HG03097 (cell line): Measurements from ENCODE around the gene FGFBP3.

ENCODE experiments used
- ATAC-seq: cut with Tn5 transposase; IDR thresholded peaks from one replicate; pipeline ENCODE4 v1.9.1; 2021; ENCODE audit not compliant: unreplicated experiment, low FRiP score

The FGFBP3 gene, protein sequence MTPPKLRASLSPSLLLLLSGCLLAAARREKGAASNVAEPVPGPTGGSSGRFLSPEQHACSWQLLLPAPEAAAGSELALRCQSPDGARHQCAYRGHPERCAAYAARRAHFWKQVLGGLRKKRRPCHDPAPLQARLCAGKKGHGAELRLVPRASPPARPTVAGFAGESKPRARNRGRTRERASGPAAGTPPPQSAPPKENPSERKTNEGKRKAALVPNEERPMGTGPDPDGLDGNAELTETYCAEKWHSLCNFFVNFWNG

DNA sequence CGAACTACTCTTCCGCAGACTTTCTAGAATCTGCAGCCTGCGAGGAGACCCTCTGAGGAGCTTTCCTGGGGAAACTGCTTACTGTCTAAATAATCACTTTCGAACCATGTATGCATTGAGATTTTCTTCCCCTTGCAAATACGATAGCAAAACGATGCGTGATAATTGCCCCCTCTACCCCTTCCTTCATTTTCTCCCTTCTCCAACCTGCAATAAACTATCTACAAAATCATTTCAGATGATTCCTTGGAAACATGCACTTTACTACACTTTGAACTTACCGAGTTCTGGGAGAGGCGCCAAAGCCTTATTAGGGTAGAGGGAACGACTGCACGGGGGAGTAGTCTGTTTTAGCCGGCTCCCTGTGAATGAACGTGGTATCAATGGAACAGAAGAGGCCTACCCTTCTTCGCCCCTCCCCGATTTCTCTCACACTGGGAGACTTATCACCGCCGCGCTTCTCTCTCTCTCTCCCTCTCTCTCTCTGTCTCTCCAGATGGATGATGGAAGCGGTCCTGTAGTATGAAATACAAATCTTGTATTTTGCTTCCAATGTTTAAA lies at the start of gene FGFBP3:
FGFBP3 (minus strand) TSS at position 370 of the 561 bp plus-strand sequence. CDS start 517 bp downstream, outside the sequence.
- ATAC-seq, result no peak

DNA sequence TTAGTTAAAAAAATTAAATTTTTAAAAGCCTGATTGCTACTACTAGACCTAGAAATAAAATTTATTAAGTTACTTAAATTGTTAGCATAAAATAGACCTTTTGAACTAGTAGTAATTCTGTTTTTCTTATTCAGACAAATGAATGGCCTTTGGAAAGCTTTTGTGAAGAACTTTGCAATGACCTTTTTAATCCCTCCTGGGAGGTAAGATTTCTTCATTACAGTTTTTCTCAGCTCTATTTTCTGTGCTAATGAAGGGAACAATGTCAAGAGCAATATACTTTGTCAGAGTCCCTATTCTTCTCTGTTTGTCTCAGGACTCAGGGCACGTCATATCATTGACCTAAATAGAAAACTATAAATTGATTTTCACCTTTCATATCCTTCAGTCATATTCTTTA lies 47.8 kb upstream of the FGFBP3 start:
- no peak for ATAC-seq

DNA sequence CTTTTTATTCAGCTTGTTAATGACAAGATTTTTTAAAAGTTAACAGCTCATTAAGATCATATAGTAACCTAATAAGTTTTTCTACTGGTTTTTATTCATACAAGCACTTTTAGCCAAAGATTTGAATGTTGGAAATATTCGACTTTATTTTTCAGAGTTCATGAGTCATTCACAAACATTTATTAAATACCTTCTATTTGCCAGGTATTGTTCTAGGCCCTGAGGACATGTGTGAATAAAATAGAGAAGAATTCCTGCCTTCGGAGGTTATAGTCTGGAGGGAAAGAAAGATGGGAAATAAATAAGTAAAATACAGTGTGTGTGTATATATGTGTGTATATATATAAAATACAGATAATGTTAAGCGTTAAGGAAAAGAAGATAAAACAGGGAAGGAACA lies 45.8 kb upstream of the FGFBP3 start:
- ATAC-seq, result no peak

DNA sequence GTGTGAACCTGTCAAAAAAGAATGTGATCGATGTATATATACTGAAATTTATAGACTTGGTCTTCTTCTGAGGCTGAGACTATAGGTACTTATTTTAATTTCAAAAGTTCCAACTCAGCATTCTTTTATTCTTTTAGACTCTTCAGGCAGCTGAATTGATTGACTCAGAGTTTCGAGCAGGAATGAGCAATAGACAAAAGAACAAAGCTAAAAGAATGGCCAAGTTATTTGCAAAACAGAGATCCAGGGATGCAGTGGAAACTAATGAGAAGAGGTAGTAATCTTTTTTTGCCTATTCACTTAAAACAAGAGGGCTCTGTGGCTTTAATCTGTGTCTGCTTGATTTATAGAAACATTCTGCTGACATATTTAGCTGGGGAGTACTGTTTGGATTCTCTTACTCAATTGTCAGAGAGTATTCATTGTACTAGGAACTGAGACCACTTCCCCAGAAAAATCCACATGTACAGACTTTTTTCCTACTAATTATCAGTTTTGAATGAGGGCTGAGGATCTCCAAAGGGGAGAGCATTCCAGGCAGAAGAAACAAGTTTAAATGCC lies 44.4 kb upstream of the FGFBP3 start:
- no peak for ATAC-seq

DNA sequence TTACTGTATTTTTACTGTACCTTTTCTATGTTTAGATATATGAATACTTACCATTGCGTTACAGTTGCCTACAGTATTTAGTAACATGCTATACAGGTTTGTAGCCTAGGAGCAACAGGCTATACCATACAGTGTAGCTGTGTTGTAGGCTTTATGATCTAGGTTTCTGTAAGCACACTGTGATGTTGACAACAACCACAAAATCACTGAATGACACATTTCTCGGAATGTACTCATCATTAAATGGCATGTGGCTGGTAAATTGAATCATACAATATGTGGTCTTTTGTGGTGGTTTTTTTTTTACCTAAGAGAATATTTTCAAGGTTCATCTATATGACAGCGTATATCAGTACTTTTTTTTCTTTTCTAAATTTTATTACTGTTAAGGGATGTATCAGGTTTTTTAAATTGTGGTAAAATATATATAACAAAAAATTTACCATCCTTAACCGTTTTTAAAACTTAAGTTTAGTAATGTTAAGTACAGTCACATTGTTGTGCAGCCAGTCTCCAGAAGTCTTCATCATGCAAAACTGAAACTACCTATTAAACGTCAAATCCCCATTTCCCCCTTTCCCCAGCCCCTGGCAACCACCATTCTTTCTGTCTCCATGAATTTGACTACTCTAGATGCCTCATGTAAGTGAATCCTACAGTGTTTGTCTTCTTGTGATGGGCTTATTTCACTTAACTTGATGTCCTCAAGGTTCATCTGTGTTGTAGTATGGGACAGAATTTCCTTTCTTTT lies 35.8 kb upstream of the FGFBP3 start:
- ATAC-seq, result peak; percentile 77

DNA sequence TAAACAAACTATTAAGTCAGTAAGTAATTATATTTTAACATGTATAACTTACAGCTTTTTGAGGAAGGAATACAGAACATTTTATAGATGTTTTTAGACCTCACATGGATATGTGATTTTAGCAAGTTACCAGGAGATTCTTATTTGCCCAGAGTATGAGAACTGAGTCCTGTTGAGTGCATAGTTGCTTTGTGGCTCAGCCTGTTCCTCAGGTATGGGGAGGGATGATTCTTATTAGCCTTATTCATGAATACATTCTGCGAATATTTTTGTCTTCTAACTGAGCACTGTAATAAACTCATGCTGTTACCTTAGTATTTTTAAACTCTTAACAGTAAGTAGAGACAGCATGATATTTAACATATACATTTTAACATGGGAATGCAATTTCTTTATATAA lies 32.1 kb upstream of the FGFBP3 start:
- no peak for ATAC-seq

DNA sequence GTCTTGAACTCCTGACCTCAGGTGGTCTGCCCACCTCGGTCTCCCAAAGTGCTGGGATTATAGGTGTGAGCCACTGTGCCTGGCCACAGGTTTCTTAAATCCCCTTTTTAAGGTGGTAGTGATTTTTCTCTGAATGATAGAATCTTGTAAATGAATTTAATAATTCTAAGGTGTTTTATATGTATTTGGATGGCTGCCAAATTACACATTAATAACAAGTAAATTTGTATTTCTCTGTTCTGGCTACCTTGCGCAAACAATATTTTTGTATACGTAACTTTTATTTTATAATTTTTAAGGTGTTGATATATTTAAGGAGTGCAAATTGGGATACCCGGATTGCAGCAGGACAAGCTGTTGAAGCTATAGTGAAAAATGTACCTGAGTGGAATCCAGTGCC lies 30.4 kb upstream of the FGFBP3 start:
- ATAC-seq, result no peak

DNA sequence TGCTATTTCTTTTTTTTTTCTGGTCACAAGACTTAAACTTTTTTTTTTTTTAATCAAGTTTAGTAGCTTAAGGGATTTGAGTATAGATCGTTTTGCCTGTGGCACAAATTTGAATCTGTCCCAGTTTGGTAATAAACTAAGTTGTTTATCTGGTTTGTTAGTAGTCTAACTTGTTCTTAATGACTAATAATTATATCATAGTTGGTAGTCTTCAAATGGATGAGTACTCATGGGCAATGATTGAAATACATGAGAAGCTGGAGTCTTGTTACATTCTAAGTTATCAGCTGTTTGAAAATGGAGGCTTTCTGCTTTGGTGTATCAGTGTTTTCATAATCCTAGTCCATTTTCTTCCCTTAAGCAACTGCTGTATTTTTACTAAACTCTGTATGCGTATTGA lies 26.6 kb upstream of the FGFBP3 start:
- ATAC-seq, result no peak

DNA sequence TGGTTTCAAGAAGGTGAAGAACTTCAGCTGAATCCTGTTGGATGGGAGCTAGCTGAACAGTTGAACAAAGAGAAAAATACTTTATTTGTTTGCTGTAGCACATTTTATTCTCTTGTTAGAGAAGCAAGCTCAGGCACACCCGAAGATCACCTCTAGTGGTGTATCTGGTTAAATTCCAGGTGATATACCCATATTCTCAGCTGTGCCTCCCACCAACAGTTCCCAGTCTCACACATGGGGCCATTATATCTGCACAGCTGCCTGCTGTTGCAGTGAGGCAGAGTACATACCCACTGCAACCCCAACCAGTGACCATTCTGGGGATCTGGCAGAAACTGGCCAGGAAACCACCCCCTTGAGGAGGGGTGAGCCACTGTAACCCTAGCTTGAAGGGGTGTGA lies 23.5 kb upstream of the FGFBP3 start:
- ATAC-seq, result no peak

DNA sequence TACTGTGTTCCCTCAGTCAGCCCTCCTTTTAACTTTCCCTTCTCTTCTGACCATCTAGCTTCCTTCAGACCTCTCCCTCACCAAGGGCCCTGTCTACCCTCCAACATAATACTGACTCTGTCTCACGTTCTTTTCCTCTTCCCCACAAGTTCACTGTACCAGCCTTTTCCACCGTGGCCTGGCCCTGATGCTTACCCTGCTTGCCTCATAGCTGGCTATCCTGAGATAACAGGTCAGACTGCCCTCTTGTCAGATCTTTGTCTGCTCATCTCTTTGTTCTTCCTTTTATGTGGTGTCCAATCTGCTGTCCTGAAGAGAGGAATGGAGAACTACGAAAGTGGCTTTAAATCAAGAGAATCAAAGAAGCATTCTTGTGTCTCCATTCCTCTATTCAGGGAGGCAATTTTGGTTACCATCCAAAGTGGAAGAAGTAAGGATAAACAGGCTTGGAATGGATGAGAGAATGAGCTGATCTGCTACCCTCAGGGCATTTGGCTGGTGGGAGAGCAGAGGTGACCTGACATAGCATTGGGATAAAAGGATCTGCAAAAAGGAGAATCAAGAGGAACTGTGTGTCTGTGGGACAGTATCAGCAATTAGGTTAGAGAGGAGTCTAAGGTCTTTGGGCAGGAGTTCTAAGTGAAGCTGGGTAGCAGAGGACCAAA lies 22.4 kb upstream of the FGFBP3 start:
- ATAC-seq, result no peak

DNA sequence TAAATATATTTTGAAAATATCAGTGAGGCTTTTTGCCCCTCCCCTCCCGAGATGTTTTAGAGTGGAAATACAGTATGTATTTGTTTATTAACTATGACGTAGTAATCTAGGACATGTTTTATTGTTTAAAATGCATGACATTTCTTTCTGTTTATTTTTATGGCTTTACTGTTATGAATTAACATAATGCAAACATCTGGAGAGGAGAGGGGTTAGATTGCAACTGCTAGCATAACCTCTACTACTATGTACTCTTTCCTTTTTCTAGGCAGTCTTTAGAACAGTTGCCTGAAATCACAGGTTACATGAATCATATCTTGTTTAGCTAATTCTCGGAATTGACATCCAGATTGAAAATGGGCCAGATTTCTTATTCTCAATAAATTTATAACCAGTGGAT lies 21.7 kb upstream of the FGFBP3 start:
- ATAC-seq, result no peak

DNA sequence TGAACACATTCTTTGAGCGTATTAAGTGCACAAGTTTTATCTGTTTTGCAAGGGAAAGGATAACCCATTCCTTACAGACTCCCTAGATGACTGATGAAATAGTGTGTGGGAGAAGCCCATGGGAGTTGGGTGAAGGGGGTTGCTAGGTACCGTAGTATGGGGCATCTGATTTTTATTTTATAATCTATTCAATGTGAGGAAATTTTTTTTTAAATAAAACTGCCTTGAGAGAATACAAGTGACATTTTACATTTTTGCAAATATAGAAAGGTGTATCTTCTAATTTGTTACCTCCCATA lies 15.7 kb upstream of the FGFBP3 start:
- no peak for ATAC-seq

DNA sequence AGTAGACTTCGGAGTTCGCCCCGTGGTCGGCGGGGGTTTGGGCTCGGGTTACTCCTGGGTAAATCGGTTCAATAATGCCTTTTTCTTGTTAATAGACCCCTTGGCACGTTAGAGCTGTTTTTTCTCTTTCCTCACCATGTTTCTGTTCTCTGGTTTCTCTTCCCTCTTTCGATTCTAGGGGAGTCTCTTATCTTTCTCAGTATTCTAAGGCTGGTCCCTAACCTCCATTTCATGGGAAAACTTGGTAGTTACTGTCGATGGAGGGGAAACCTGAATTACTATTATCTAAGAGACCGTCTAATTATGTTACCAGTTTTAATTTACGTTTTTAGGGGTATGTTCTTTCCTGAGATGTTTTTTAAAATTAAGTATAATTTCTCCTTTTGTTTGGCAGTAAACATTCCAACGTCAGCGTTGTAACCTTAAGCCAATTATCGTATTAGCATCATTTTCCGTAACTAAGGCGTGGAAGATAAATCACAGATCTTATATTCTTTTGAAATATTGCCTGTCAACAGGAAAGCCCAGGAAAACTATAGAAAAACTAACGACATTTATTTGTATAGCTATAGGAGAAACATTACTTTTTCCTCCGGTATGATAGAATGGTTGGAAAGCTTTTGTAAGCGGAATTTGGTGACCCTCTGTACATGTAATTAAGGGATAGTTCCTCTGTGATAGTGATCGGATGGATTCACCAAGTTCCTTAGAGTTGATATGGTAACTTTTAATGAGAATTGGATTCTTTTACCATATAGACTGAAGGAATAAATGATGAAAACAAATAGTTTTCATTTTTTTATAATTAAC lies 15.1 kb upstream of the FGFBP3 start:
- no peak for ATAC-seq

DNA sequence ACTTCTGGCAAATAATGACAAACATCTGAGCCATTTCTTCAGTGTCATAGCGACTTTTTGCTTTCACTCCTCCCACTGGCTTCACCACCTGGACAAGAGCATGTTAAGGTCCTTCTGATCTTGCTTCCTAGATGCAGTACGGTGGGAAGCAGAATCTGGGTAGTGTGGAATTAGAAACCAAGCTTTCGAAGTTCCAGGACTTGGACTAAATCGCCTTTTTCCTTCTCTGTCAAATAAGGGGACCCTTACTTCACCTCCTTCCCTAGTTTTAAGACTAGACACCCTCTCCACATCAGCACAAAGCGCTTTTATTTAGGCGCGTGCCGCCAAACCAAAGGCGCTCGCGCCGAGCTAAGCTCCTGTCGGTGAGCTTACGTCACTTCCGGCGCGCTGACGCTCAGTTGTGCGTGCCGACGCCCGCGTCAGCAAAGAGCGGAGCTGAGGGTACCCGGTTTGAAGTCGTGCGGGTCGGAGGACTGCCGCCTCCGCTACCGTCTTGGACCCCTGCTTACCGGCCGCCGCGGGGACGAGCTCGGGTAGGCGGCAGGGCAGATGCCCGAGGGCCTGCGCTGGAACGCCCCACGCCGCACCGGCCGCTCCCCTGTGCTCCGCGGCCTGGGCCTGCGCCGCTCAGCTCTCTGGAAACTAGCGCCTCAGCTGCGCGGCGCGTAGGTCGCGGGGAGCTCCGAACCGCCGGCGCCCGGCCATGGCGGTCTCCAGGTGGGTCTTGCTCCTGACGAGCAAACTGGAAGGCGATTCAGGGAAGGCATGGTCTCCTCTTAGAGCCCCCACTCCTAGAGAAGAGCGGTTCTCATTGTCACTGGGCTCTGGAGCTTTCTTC lies 14.3 kb upstream of the FGFBP3 start, which contains the start of gene BTAF1:
BTAF1 (plus strand) TSS at position 400 of the 841 bp plus-strand sequence; CDS start at position 707, 307 bp downstream.
- peak; percentile 94 for ATAC-seq

DNA sequence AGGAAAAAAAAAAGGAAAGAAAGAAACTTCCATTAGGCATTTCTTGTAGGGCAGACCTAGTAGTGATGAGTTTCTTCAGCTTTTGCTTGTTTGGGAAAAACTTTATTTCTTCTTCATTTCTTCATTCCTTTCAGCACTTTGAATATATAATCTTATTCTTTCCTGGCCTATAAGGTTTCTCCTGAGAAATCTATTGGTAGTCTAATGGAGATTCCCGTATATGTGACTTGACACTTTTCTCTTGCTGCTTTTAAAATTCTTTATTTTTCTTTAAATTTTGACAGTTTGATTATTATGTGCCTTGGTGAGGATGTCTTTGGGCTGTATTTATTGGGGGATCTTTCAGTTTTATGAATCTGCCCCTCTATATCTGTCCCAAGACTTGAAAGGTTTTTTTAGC lies 10.4 kb upstream of the FGFBP3 start:
- ATAC-seq, result no peak

DNA sequence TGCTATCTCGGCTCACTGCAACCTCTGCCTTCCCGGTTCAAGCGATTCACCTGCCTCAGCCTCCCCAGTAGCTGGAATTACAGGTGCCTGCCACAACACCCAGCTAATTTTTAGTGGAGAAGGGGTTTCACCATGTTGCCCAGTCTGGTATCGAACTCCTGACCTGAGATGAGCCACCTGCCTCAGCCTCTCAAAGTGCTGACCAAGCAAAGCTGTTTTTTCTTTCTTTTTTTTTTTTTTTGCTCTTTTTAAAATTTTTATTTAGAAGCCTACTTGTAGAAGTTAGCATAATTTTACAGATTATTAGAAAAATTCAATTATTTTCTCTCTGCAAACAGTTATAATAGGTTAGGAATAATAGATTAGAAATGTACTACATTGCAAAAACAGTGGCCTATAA lies 1.2 kb upstream of the FGFBP3 start:
- ATAC-seq, result no peak

DNA sequence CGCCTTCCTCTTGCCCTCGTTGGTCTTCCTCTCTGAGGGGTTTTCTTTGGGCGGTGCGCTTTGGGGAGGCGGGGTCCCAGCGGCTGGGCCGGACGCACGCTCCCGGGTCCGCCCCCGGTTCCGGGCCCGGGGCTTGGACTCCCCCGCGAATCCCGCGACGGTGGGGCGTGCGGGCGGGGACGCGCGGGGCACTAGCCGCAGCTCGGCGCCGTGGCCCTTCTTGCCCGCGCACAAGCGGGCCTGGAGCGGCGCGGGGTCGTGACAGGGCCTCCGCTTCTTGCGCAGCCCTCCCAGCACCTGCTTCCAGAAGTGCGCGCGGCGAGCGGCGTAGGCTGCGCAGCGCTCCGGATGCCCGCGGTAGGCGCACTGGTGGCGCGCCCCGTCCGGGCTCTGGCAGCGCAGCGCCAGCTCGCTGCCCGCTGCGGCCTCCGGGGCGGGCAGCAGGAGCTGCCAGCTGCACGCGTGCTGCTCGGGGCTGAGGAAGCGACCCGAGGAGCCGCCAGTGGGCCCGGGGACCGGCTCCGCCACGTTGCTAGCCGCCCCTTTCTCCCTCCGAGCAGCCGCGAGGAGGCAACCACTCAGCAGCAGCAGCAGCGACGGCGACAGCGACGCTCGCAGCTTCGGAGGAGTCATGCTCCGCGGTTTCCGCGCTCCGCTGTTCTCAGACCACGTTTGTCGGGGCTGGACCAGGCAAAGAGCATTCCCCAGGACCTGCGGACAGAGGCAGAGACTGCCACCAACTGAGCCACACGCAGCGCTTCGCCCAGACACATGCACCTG lies 759 bp downstream of the FGFBP3 start:
- peak; percentile 80 for ATAC-seq

DNA sequence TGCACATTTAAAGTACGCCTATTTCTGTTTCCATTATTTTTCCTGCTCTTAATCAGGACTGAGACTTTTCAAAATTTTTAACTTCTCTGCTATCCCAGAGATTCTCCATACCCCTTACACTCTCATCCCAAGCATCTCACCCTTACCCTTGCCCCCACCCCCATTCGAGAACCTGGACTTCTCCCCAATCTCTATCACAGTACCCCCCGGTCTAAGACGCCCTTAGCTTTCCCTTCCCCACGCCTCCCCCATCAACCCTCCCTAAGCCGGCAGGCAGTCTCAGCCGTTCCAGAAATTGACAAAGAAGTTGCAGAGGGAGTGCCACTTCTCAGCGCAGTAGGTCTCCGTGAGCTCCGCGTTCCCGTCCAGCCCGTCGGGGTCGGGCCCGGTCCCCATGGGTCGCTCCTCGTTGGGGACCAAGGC lies 1.4 kb downstream of the FGFBP3 start:
- ATAC-seq, result no peak
